Activated CD4-positive, alpha-beta T cell treated with anti-CD3 and anti-CD28 coated beads, Interleukin-2, amount 50 U/mL, for 4 hours (primary cell): Measurements from ENCODE around the gene ATCAY.

ENCODE experiments used
- DNase-seq, 2 experiments: peaks; one replicate each; pipeline ENCODE4 v3.0.0-alpha.2; 2020

The ATCAY gene

DNA sequence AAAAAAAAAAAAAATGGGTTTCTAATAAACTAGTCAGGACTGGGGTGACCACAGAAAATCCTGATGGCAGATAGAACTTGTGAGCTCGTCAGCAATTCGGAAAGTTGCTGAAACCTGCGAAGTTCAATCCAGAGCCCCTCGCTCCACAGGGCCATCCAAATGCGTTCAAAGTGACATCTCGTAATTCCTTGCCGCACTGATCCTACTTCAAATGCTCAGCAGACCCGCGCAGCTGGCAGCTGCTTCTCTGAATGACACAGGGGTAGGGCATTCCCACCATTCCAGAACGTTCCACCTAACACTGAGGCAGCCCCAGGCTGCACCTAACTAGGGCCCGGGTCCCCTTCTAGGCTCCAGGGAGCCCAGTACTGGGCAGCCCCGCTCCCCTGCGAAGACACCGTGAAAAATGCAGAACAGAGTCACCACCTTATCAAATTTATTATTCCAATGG, 95.2 kb downstream of the ATCAY start:
- no peak for DNase-seq

DNA sequence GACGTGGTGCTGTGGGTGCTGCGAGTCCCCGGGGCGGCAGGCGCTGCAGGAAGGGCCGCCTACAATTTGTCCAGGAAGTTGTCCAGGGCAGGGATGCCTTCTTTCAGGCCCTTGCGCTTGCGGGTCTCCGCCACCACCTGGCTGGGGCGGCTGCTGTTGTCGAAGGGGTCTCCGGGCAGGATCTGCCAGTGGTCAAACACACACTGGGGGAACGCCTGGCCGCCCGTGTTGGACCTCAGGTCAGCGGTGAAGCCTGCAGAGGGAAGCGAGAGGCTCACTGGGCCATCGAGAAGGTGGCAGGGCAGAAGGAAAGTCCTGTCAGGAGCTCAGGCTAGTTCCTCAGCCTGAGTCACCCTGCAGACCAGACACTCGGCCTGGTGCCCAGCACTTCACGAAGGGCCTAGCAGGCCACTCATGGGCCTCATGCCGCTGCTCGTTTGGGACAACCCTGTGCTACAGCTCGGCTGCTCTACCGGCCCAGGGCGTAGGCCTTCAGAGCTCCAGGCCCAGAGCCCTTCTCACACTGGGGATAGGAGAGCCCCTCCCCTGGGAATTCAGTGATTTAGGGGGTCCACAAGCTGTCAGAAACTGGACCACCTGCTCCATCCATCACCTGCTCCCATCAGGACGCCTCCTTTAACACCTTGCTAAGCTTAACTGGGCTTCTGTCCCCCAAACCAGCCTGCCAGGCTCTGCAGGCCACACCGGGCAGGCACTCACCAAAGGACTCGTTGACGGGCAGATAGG, 96.2 kb downstream of the ATCAY start:
- no peak for DNase-seq
